ENCODE measurements around the gene DRD3. TPM values are rescaled to one million over a fixed set of nuclear protein-coding genes. Genes with fewer than 3 reads are reported as not detected.

Gene DRD3
- total RNA-seq (2022; extraction: Qiagen RNA extraction) = not detected in 5 replicates

DNA sequence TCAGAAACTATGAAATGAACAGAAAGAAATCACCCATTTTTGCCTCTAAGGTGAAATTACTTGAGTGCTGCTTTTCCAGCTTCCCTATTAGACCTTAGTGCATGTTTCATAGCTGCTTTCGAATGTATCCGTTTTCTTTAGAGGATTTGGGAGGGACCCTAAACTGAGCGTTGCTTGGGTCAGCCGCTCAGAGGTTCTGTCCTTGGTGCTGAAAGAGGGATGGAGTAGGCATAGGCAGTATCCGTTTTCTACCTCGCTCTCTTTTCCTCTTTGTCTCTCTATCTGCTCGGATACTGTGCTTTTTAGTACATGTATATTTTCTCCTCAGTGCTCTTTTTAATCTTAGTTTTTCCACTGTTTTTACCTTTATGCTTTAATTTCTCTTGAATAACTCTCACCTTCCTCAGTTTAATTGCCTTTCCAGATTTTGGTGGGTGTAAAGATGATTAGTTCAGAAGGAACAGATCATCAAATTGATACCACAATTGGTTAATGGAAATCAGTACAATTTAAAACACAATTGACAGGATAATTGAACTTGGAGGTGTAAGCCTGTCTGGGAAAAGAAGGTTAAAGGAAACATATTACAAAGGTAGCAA is at the start of gene DRD3:
Gene DRD3, minus strand, starts transcription at position 283 of the 599 bp plus-strand sequence. CDS start 7,060 bp downstream, outside the sequence.

Other genes with a start within 250 kb of the DRD3 start
- 2.7 to 3.8 TPM (median 3.3 TPM) in 5 replicates for gene ZDHHC23, start 231.0 kb downstream of the DRD3 start, total RNA-seq (2022; extraction: Qiagen RNA extraction)
- 1.4 to 2.4 TPM (median 1.5 TPM) in 5 replicates for gene CCDC191, start 122.5 kb downstream of the DRD3 start, total RNA-seq (2022; extraction: Qiagen RNA extraction)
- 20.0 to 29.6 TPM (median 21.2 TPM) in 5 replicates for gene QTRT2, start 122.3 kb downstream of the DRD3 start, total RNA-seq (2022; extraction: Qiagen RNA extraction)
- gene ZNF80, start 58.5 kb upstream of the DRD3 start, total RNA-seq (2022; extraction: Qiagen RNA extraction) = not detected in 5 replicates
- gene TIGIT, start 115.0 kb upstream of the DRD3 start, total RNA-seq (2022; extraction: Qiagen RNA extraction) = not detected in 5 replicates

Data from A549 treated with Hydrocortisone at 1 μM for 4 hours (cell line).